Hepatocyte (in vitro differentiated cells): ENCODE results near the gene SLC12A5. TPM values are rescaled to one million over a fixed set of nuclear protein-coding genes. Genes with fewer than 3 reads are reported as not detected.

Experiments used
- DNase-seq: peaks from one replicate; pipeline ENCODE4 v3.0.0-alpha.2; 2016; ENCODE audit warnings: low spot score
- H2AFZ ChIP-seq: fragments of 200-600 bp; sonication (generic); 2 replicates; pipeline ENCODE4 v1.6.0; 2016; ENCODE audit warnings: antibody characterized with exemption, mild to moderate bottlenecking
- H3K27ac ChIP-seq: fragments of 200-600 bp; sonication (generic); 2 replicates; pipeline ENCODE4 v1.5.1; 2016; ENCODE audit warnings: mild to moderate bottlenecking
- H3K27me3 ChIP-seq: fragments of 200-600 bp; sonication (generic); 2 replicates; pipeline ENCODE4 v1.6.1; 2016
- H3K36me3 ChIP-seq: fragments of 200-600 bp; sonication (generic); replicated peaks from 2 replicates; pipeline ENCODE4 v1.5.1; 2016; ENCODE audit warnings: low read depth; ENCODE audit not compliant: insufficient read depth
- H3K4me1 ChIP-seq: fragments of 200-600 bp; sonication (generic); 2 replicates; pipeline ENCODE4 v1.5.1; 2016; ENCODE audit warnings: mild to moderate bottlenecking, moderate library complexity; ENCODE audit not compliant: insufficient read depth
- H3K4me2 ChIP-seq: fragments of 200-600 bp; sonication (generic); 2 replicates; pipeline ENCODE4 v1.6.0; 2016
- H3K4me3 ChIP-seq: fragments of 200-600 bp; sonication (generic); 2 replicates; pipeline ENCODE4 v1.5.1; 2016; ENCODE audit warnings: mild to moderate bottlenecking
- H3K79me2 ChIP-seq: fragments of 200-600 bp; sonication (generic); 2 replicates; pipeline ENCODE4 v1.6.0; 2017; ENCODE audit warnings: mild to moderate bottlenecking
- H3K9me2 ChIP-seq: fragments of 200-600 bp; sonication (generic); replicated peaks from 2 replicates; pipeline ENCODE4 v1.6.0; 2017; ENCODE audit warnings: mild to moderate bottlenecking; ENCODE audit not compliant: insufficient read depth
- H3K9me3 ChIP-seq: fragments of 200-600 bp; sonication (generic); 2 replicates; pipeline ENCODE4 v1.5.1; 2016; ENCODE audit warnings: low read depth, mild to moderate bottlenecking
- H4K20me1 ChIP-seq: fragments of 200-600 bp; sonication (generic); 2 replicates; pipeline ENCODE4 v1.6.0; 2016; ENCODE audit warnings: mild to moderate bottlenecking; ENCODE audit not compliant: insufficient read depth, poor library complexity, severe bottlenecking
- CTCF ChIP-seq: fragments of 200-600 bp; sonication (generic); IDR thresholded peaks from 2 replicates; pipeline ENCODE4 v1.5.1; 2016; ENCODE audit warnings: antibody characterized with exemption, mild to moderate bottlenecking; ENCODE audit not compliant: poor library complexity
- EZH2 ChIP-seq: fragments of 200-600 bp; sonication (generic); IDR thresholded peaks from 2 replicates; pipeline ENCODE4 v1.6.1; 2016; ENCODE audit warnings: antibody characterized with exemption, mild to moderate bottlenecking, borderline replicate concordance
- EZH2phosphoT487 ChIP-seq: fragments of 200-600 bp; sonication (generic); IDR thresholded peaks from one replicate; pipeline ENCODE4 v1.6.1; 2018; ENCODE audit warnings: antibody characterized with exemption, mild to moderate bottlenecking, low read depth, moderate library complexity; ENCODE audit not compliant: unreplicated experiment, severe bottlenecking
- WGBS: methylation state at CpG from one replicate; pipeline ENCODE4 v1.1.6; 2016; ENCODE audit warnings: low lambda C conversion rate; ENCODE audit errors: missing lambda C conversion rate; 5-methylcytosine and 5-hydroxymethylcytosine counted together
- polyA plus RNA-seq: library from polyadenylated mRNA; unstranded; fragments of >200 nt; fragmentation: Nextera tagmentation; extraction: Ambion mirVana; gene quantifications from 2 replicates; pipeline ENCODE4 v1.2.1, GENCODE V29; 2016
- total RNA-seq: library from RNA; depleted of rRNA; stranded (reverse); fragments of >200 nt; gene quantifications from 2 replicates; pipeline ENCODE4 v1.2.3, GENCODE V29; 2014

SLC12A5 gene
- total and polyA plus RNA-seq, 2 experiments from 2014 or later = 0.57 to 3.1 TPM

- DNase-seq = no peak
- Histone ChIP-seq H3K27ac (no peak overlapping the region), H3K4me2 (no peak overlapping the region), H3K4me3 (no peak overlapping the region), H2AFZ (no peak overlapping the region), H3K4me1 (no peaks in the 10 kb centered on the region), H3K79me2 (no peaks in the 10 kb centered on the region), H3K36me3 (no peaks in the 10 kb centered on the region), H3K27me3 (peaks cover 32% of the 10 kb centered on the region), H3K9me3 (no peaks in the 10 kb centered on the region), H3K9me2 (no peaks in the 10 kb centered on the region), H4K20me1 (no peaks in the 10 kb centered on the region)
- 78% methylated on average over 5 of the region's 5 CpGs for WGBS
- TF ChIP-seq CTCF = no peak
- TF ChIP-seq EZH2phosphoT487 = no peak
- no peak for TF ChIP-seq EZH2
Measured at GRCh38 chr20:46037036-46037435, 8.0 kb downstream of the SLC12A5 start.

- no peak overlapping the region for H3K4me2 ChIP-seq
- no peaks in the 10 kb centered on the region for H3K9me3 ChIP-seq
- H3K4me3 ChIP-seq = no peak overlapping the region
- H3K27ac ChIP-seq = no peak overlapping the region
- no peaks in the 10 kb centered on the region for H3K4me1 ChIP-seq
- no peak for TF ChIP-seq EZH2
- no peak for TF ChIP-seq CTCF
- TF ChIP-seq EZH2phosphoT487 = no peak
- H3K9me2 ChIP-seq = no peaks in the 10 kb centered on the region
- H3K27me3 ChIP-seq = no peaks in the 10 kb centered on the region
- WGBS = 37% methylated on average over 18 of the region's 18 CpGs
- no peaks in the 10 kb centered on the region for H3K79me2 ChIP-seq
- DNase-seq = peak; percentile 79
- no peaks in the 10 kb centered on the region for H4K20me1 ChIP-seq
- no peaks in the 10 kb centered on the region for H3K36me3 ChIP-seq
- no peak overlapping the region for H2AFZ ChIP-seq
Measured at GRCh38 chr20:46040902-46041535, 12.0 kb downstream of the SLC12A5 start.

- 60% methylated on average over 7 of the region's 7 CpGs for WGBS
- Histone ChIP-seq H3K36me3 (no peaks in the 10 kb centered on the region), H3K27me3 (no peaks in the 10 kb centered on the region), H3K4me3 (no peak overlapping the region), H3K4me1 (no peaks in the 10 kb centered on the region), H4K20me1 (no peaks in the 10 kb centered on the region), H3K9me3 (no peaks in the 10 kb centered on the region), H3K79me2 (no peaks in the 10 kb centered on the region), H3K4me2 (no peak overlapping the region), H3K27ac (no peak overlapping the region), H2AFZ (no peak overlapping the region), H3K9me2 (no peaks in the 10 kb centered on the region)
- no peak for DNase-seq
- TF ChIP-seq EZH2 (no peak), CTCF (no peak), EZH2phosphoT487 (no peak)
Measured at GRCh38 chr20:46043556-46043955, 14.5 kb downstream of the SLC12A5 start.

GRCh38 chr20:46044896-46045295 is 15.9 kb downstream of the SLC12A5 start:
- no peak overlapping the region for H3K27ac ChIP-seq
- H3K9me2 ChIP-seq = no peaks in the 10 kb centered on the region
- no peaks in the 10 kb centered on the region for H3K9me3 ChIP-seq
- no peaks in the 10 kb centered on the region for H3K4me1 ChIP-seq
- H3K79me2 ChIP-seq = no peaks in the 10 kb centered on the region
- no peaks in the 10 kb centered on the region for H3K36me3 ChIP-seq
- no peaks in the 10 kb centered on the region for H3K27me3 ChIP-seq
- no peak overlapping the region for H2AFZ ChIP-seq
- H3K4me2 ChIP-seq = no peak overlapping the region
- no peak overlapping the region for H3K4me3 ChIP-seq
- 71% methylated on average over 6 of the region's 6 CpGs for WGBS
- no peaks in the 10 kb centered on the region for H4K20me1 ChIP-seq
- DNase-seq = no peak
- TF ChIP-seq EZH2phosphoT487 (no peak), CTCF (no peak), EZH2 (no peak)
